Effector CD4-positive, alpha-beta T cell (primary cell): ENCODE data around the gene ATP11A.
"Not testable (repeated sequence)": the region's sequence is repeated elsewhere in the genome, so short reads cannot be mapped to it uniquely, and the experiment has no call there.

ENCODE experiments used
- DNase-seq: peaks from one replicate; pipeline ENCODE4 v3.0.0-alpha.2; 2020

ATP11A gene

DNA sequence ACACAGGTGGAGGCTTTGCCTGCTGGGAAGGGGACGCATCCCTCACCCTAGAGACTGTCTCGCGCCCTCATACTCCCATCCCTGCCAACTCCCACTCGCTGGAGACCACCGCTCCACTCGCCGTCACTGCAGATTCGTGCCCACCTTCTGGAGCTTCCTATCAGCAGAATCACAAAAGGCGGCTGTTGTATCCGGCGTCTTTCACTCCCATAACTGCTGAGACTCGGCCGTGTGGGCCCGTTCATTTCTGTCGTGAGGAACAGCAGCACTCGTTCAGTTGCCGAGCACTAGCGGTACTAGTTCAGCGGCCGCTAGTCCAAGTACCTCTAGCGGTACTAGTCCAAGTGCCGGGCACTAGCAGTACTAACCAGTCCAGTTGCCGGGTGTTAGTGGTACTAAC is 154.6 kb downstream of the ATP11A start:
- DNase-seq, result no peak

DNA sequence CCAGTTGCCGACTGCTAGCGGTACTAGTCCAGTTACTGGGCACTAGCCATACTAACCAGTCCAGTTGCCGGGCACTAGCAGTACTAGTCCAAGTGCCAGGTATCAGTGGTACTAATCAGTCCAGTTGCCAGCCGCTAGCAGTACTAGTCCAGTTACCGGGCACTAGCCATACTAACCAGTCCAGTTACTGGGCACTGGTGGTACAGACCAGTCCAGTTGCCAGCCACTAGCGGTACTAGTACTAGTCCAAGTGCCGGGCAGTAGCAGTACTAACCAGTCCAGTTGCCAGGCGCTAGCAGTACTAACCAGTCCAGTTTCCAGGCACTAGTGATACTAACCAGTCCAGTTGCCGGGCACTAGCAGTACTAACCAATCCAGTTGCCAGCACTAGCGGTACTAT is 155.0 kb downstream of the ATP11A start:
- DNase-seq, result no peak

- DNase-seq, result no peak
These were observed 155.8 kb downstream of the ATP11A start for GRCh38 chr13:112845511-112846144.

GRCh38 chr13:112846411-112847115 is 156.7 kb downstream of the ATP11A start:
- DNase-seq, result no peak

DNA sequence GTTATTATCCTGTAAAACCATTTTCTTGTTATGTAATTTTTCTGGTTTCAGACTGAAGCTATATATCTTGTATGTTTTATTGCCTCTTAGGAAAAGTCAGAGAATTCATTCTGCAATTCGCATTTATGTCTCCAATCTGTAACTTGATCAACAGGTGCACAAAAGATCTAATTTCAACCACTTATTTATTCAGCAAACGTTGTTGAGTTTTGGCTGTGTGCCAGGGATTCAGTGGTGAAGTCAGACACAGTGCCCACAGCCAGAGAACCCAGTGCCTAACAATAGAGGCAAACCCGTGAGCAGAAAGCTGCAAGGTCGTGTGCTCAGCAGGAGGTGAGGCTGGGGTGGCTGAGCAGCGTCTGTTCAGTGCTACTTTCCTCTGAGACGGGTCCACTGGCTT is 159.7 kb downstream of the ATP11A start:
- DNase-seq, result no peak

- no peak for DNase-seq
These were observed 160.4 kb downstream of the ATP11A start for GRCh38 chr13:112850273-112850672.

GRCh38 chr13:112851107-112852038 is 161.5 kb downstream of the ATP11A start:
- no peak for DNase-seq

GRCh38 chr13:112852392-112852791 is 162.6 kb downstream of the ATP11A start:
- no peak for DNase-seq

GRCh38 chr13:112852808-112853207 is 163.0 kb downstream of the ATP11A start:
- no peak for DNase-seq

GRCh38 chr13:112854321-112854720 is 164.5 kb downstream of the ATP11A start:
- DNase-seq, result no peak

DNA sequence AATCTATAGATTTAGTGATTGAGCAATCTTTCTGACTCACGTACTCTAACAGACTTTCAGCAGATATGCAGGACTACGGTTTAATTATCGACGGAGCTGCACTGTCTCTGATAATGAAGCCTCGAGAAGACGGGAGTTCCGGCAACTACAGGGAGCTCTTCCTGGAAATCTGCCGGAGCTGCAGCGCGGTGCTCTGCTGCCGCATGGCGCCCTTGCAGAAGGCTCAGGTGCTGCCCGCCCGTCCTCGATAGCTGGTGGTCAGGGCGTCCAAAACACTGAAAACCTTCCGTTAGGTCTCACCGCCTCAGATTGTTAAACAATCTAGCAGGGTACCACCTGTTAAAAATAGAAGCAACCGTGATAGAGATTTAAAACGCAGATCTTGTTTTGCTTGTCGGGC is 166.0 kb downstream of the ATP11A start:
- no peak for DNase-seq

GRCh38 chr13:112857914-112858490 is 168.2 kb downstream of the ATP11A start:
- DNase-seq, result no peak

DNA sequence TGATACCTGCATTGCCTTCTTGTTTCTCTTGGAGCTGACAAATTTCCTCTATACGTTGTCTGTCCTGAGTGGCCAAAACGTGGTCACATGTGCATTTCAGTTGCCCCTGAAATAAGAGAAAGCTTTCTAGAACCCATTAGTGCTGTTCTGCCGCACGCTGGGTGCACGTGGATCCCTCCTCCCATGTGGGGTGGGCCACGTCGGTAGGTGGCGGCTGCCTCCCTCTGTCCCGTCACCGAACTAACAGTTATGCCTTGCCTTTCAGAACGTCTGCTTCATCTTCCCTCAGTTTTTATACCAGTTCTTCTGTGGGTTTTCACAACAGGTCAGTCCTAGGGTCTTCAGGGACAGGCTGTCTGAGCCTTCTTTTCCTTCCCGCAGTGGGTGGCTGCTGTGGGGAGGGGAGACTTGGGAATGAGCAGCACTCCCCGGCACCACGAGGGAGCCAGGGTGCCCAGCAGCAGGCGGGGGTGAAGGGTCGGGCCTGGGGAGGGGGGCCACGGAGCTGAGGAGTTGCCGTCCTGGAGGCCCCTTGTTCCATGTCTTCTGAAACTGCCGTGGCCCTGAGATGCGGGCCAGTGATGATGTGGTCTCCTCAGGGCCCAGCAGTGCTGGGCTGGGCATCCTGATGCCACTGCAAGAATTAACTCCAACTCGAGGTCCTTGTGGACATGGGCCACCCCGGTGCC is 169.4 kb downstream of the ATP11A start:
- no peak for DNase-seq

DNA sequence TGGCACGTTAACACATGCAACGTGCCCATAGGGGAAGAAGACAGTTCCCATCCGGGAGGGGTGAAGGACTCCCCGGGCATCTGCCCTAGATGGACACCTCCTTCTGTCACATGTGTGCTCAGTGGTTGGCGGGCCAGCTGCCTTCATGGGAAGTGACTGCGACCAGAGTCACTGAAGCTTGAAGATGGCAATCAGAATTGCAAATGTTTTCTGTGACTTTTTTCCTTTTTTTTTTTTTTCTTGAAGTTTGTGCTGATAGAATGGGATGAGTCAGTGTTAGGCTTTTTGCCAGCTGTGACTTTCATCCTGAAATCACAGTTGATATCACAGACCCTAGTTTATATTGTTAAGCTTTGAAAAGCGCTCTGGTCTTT is 170.0 kb downstream of the ATP11A start:
- DNase-seq, result no peak

DNA sequence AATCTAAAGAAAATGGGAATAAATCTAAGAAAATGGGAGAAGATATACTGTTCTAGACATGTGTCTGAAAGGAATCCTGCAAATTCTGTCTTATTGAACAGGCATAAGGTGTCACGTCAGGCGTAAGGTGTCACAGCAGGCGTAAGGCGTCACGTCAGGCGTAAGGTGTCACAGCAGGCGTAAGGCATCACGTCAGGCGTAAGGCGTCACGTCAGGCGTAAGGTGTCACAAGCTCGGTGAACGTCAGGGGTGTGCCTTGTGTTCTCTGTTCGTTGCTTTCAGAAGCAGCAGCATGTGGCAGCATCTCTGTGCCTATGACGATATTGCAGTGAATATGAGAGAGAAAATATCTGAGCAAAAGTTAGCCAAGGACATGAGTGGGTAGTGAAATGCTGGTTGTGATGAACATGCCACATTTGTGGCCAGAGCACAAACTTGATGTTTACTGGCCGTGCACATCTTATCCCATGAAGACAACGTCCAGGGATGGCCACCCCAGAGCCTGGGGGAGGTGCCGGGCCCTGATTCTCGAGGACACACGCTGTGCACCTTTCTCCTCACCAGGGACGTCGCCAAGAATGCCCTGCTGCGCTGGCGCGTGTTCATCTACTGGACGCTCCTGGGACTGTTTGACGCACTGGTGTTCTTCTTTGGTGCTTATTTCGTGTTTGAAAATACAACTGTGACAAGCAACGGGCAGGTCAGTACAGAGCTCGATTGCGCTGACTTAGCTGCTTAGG is 172.2 kb downstream of the ATP11A start:
- DNase-seq, result no peak

GRCh38 chr13:112863356-112863755 is 173.5 kb downstream of the ATP11A start:
- not testable (repeated sequence) for DNase-seq

DNA sequence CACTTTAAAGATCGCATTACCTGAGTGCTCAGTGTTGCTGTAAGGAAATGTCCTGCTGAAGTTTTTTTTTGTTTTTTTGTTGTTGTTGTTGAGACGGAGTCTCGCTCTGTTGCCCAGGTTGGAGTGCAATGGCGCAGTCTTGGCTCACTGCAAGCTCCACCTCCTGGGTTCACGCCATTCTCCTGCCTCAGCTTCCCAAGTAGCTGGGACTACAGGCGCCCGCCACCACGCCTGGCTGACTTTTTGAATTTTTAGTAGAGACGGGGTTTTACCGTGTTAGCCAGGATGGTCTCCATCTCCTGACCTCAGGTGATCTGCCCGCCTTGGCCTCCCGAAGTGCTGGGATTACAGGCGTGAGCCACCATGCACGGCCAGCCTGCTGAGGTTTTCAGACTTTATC is 175.6 kb downstream of the ATP11A start:
- not testable (repeated sequence) for DNase-seq

GRCh38 chr13:112867301-112867711 is 177.5 kb downstream of the ATP11A start:
- DNase-seq, result no peak

GRCh38 chr13:112868308-112868707 is 178.5 kb downstream of the ATP11A start:
- DNase-seq, result no peak

DNA sequence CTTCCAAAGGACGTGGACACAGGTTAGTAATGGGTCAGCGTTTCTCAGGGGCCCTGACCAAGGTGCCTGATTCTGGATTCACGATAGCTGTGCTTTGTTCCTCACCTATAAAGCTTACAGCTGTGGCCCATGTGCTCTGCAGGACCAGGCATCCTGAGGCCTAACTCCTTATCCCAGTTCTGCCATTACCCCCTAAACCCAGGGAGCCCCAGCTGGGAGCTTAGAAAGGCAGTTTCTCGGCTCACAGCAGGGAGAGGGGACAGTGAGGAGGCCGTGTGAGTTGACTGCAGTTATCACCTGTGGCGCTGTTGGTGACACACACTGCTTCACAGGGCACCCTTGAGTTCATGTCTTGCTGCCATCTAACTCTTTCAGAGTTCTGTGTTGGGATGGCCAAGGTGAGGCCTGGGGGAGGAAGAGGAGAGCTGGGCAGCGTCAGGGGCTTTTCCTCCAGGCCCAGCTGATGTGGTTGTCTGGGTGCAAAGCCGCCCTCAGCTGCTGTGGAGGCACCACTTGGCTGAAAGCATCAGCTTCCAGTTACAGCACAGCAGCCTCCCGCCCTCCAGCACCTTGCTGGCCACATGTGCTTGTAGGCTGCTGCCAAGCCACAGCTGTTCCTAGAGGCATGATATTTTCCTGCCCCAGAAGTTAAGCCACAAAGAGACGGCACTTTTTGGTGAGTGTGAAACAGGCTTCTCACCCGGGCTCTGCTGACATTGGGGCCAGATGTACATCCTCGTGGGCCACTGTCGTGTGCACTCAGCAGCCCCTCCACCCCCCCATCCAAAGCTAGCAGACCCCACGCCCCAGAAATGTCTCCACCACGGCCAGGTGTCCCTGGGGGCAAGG is 179.6 kb downstream of the ATP11A start:
- no peak for DNase-seq

DNA sequence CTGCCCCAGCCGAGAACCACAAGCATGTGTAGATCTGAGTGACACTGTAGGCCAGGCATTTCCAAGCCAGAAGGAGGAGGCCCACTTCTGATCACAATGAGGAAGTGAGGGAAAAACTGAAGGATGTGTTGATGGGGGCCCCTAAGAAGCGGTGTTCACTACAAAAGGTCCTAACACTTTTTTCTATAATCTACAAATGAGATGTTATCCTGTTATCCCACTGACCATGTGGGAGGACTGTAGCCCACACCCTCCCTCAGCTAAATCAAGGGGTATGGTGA is 180.2 kb downstream of the ATP11A start:
- no peak for DNase-seq
